K562 (cell line): ENCODE measurements around the gene S100A1. TPM values are rescaled to one million over a fixed set of nuclear protein-coding genes. Genes with fewer than 3 reads are reported as not detected.

Experiments
- BRD4 ChIP-seq: fragments of 200-600 bp; sonication (generic); IDR thresholded peaks from 2 replicates; pipeline ENCODE4 v1.6.1; 2017; ENCODE audit warnings: inconsistent platforms
- BRD9 ChIP-seq: fragments of 450-650 bp; IDR thresholded peaks from 2 replicates; pipeline ENCODE4 v1.6.1; 2018; ENCODE audit warnings: low read depth; ENCODE audit not compliant: partially characterized antibody
- CHD2 ChIP-seq: IDR thresholded peaks from 2 replicates; pipeline ENCODE4 v1.6.1; 2011; ENCODE audit warnings: low read depth, low read length
- CXXC5 ChIP-seq: fragments of 250-450 bp; sonication (Bioruptor Pico); IDR thresholded peaks from 2 replicates; pipeline ENCODE4 v1.8.0; 2022; ENCODE audit warnings: inconsistent platforms, mild to moderate bottlenecking, moderate library complexity
- ETV5 ChIP-seq: sonication (generic); formaldehyde crosslinking; IDR thresholded peaks from 2 replicates; pipeline ENCODE4 v1.4.0; 2020; ENCODE audit warnings: low read depth, mild to moderate bottlenecking, missing genetic modification reagents
- ILF3 ChIP-seq: fragments of 450-650 bp; IDR thresholded peaks from 2 replicates; pipeline ENCODE4 v1.6.1; 2018; ENCODE audit warnings: antibody characterized with exemption, mild to moderate bottlenecking, moderate library complexity, borderline replicate concordance
- MNT ChIP-seq, 2 experiments: fragments of 450-650 bp; conservative IDR thresholded peaks; 2 replicates each; pipeline ENCODE4 v1.6.1; 2017; ENCODE audit warnings: mild to moderate bottlenecking in 2 of 2, moderate library complexity in 2 of 2
- MTA3 ChIP-seq: fragments of 450-650 bp; formaldehyde crosslinking; IDR thresholded peaks from 2 replicates; pipeline ENCODE4 v1.6.1; 2017; ENCODE audit warnings: mild to moderate bottlenecking, borderline replicate concordance
- NFATC3 ChIP-seq: fragments of 450-650 bp; IDR thresholded peaks from 2 replicates; pipeline ENCODE4 v1.6.1; 2017; ENCODE audit warnings: mild to moderate bottlenecking
- PML ChIP-seq: IDR thresholded peaks from 2 replicates; pipeline ENCODE4 v1.6.1; 2012; ENCODE audit warnings: low read length, inconsistent platforms
- ZEB2 ChIP-seq: fragments of 450-650 bp; IDR thresholded peaks from 2 replicates; pipeline ENCODE4 v1.6.1; 2016
- ZMIZ1 ChIP-seq, 2 experiments: fragments of 150-350 bp in 1 of 2; IDR thresholded peaks; 2 replicates each; pipeline ENCODE4 v1.6.1; 2012 to 2016; ENCODE audit warnings: low read depth in 2 of 2, low read length in 2 of 2, mild to moderate bottlenecking in 1 of 2, moderate library complexity in 1 of 2
- ZNF407 ChIP-seq: fragments of 450-650 bp; IDR thresholded peaks from 2 replicates; pipeline ENCODE4 v1.6.1; 2016; ENCODE audit warnings: low read depth
- polyA plus RNA-seq, 8 experiments: library from polyadenylated mRNA; depleted of rRNA in 4 of 8; stranded (reverse) in 5 of 8; unstranded in 3 of 8; fragments of >200 nt; fragmentation: Nextera tagmentation in 2 of 8; fragmentation: Illumina TruSeq in 1 of 8; extraction: Ambion mirVana in 2 of 8; extraction: Trizol in 1 of 8; gene quantifications; 2 replicates each; pipeline versions ENCODE4 v1.2.1 to v1.2.3, GENCODE V29; 2011 to 2014; ENCODE audit warnings: inconsistent platforms in 1 of 8, missing spikeins in 1 of 8
- total RNA-seq, 7 experiments: library from RNA; depleted of rRNA in 6 of 7; stranded (reverse); fragments of >200 nt in 6 of 7; fragmentation: Illumina TruSeq in 2 of 7; extraction: Trizol in 2 of 7; gene quantifications; 2 replicates each; pipeline versions ENCODE4 v1.2.1 to v1.2.3, GENCODE V29; 2011 to 2021; ENCODE audit warnings: low replicate concordance in 1 of 7

S100A1 gene
- total and polyA plus RNA-seq, 9 of the 15 experiments (the other 6 are each of a cell fraction or from before 2014, with no cell fraction given), result 0.44 to 30.1 (median 12.7) TPM

GRCh38 chr1:153670859-153671627 lies 42.8 kb downstream of the S100A1 start, which contains the start of gene ILF2 (continued):
- TF ChIP-seq ZMIZ1 (IDR thresholded peaks at IDR 0.05; ENCODE audit: low read depth in 2 of 2, low read length in 2 of 2) (0 out of 4 replicates have a peak, but pooled peaks of 1 of the 2 experiments have one; percentile 11), ZEB2 (no peak), ZNF407 (peak; percentile 80), NFATC3 (no peak; the same call in 1 of the 2 replicates), BRD9 (peak; percentile 99), ILF3 (peak; percentile 86; the same call in 1 of the 2 replicates), MTA3 (peak; percentile 51; the same call in 1 of the 2 replicates), ETV5 (CRISPR knock-in tag) (peak; percentile 18; the same call in 1 of the 2 replicates), MNT (conservative IDR thresholded peaks at IDR 0.05) (peak; percentile 64 to 86), PML (peak; percentile 90), BRD4 (peak; percentile 69), CHD2 (peak; percentile 78), CXXC5 (CRISPR knock-in tag) (peak; percentile 87)
